ENCODE results near the gene KERA. TPM values are rescaled to one million over a fixed set of nuclear protein-coding genes. Genes with fewer than 3 reads are reported as not detected.

KERA gene
- total RNA-seq, 1 donor from 2014 or later = not detected

- DNase-seq = no peak
- no peaks in the 10 kb centered on the region for H3K4me1 Mint-ChIP-seq
- no peak overlapping the region for H3K4me3 Mint-ChIP-seq
- intact Hi-C loops (cut with micrococcal nuclease) = no loop called here
- no peaks in the 10 kb centered on the region for H3K27me3 Mint-ChIP-seq
- H3K36me3 Mint-ChIP-seq (ENCODE audit: low read depth) = no peaks in the 10 kb centered on the region
- no peak overlapping the region for H3K27ac Mint-ChIP-seq
- no peaks in the 10 kb centered on the region for H3K9me3 Mint-ChIP-seq
These were observed 962 bp upstream of the KERA start for GRCh38 chr12:91058786-91059185.

- Mint-ChIP-seq H3K4me1 (no peaks in the 10 kb centered on the region), H3K27ac (no peak overlapping the region), H3K4me3 (no peak overlapping the region), H3K27me3 (no peaks in the 10 kb centered on the region), H3K9me3 (no peaks in the 10 kb centered on the region), H3K36me3 (ENCODE audit: low read depth) (no peaks in the 10 kb centered on the region)
- intact Hi-C loops (cut with micrococcal nuclease) = no loop called here
- DNase-seq = no peak
These were observed 1.3 kb downstream of the KERA start for GRCh38 chr12:91056488-91056887.

- Mint-ChIP-seq H3K27me3 (no peaks in the 10 kb centered on the region), H3K36me3 (ENCODE audit: low read depth) (no peaks in the 10 kb centered on the region), H3K4me3 (no peak overlapping the region), H3K27ac (no peak overlapping the region), H3K4me1 (no peaks in the 10 kb centered on the region), H3K9me3 (no peaks in the 10 kb centered on the region)
- no peak for DNase-seq
- intact Hi-C loops (cut with micrococcal nuclease) = no loop called here
These were observed 1.8 kb downstream of the KERA start for GRCh38 chr12:91055976-91056375.

DNA sequence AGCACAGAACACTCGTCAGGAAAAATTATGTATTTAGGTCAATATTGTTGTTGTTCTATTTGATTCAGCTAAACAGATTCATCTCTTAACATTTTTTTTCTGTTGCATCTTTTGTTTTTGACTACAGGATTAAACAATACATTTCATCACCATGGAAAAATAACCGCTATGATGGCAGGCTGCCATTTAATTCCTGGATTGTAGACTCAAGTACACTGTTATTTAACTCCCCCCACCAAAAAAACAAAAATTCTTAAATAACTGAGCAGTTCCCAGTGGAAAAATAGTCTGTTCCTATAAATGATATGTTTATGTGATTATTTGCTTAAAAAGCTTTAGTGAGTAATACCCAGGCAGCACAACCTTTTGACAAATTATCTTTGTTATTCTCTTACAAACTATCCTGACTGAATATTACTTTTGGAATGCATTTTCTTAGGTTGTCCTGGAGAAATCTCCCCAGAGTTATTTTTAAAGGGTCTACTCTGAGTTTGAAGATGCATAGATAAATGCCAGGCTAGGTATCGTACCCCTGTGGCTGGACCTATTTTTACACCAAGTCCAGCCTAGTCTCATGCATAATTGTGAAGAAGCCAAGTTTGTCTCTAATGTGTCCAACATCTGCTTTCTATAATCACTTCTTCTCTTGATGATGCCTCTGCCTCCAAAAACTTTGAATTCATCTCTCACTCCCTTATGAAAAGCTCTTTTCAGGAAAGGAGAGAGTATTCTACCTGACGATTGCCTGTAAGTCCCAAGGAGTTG is 3.7 kb downstream of the KERA start:
- intact Hi-C loops (cut with micrococcal nuclease) = no loop called here
- Mint-ChIP-seq H3K27me3 (no peaks in the 10 kb centered on the region), H3K9me3 (no peaks in the 10 kb centered on the region), H3K27ac (no peak overlapping the region), H3K4me3 (no peak overlapping the region), H3K4me1 (no peaks in the 10 kb centered on the region), H3K36me3 (ENCODE audit: low read depth) (no peaks in the 10 kb centered on the region)
- DNase-seq = no peak

GRCh38 chr12:91052026-91052425 is 5.8 kb downstream of the KERA start:
- H3K4me3 Mint-ChIP-seq = no peak overlapping the region
- H3K27me3 Mint-ChIP-seq = no peaks in the 10 kb centered on the region
- no peaks in the 10 kb centered on the region for H3K4me1 Mint-ChIP-seq
- DNase-seq = no peak
- intact Hi-C loops (cut with micrococcal nuclease) = no loop called here
- H3K36me3 Mint-ChIP-seq (ENCODE audit: low read depth) = no peaks in the 10 kb centered on the region
- H3K27ac Mint-ChIP-seq = no peak overlapping the region
- H3K9me3 Mint-ChIP-seq = no peaks in the 10 kb centered on the region

- Mint-ChIP-seq H3K27me3 (no peaks in the 10 kb centered on the region), H3K4me3 (no peak overlapping the region), H3K36me3 (ENCODE audit: low read depth) (no peaks in the 10 kb centered on the region), H3K9me3 (no peaks in the 10 kb centered on the region), H3K27ac (no peak overlapping the region), H3K4me1 (no peaks in the 10 kb centered on the region)
- intact Hi-C loops (cut with micrococcal nuclease) = no loop called here
- no peak for DNase-seq
These were observed 13.2 kb downstream of the KERA start for GRCh38 chr12:91044586-91044985.

GRCh38 chr12:91043408-91043807 is 14.4 kb downstream of the KERA start:
- intact Hi-C loops (cut with micrococcal nuclease) = no loop called here
- Mint-ChIP-seq H3K4me1 (no peaks in the 10 kb centered on the region), H3K4me3 (no peak overlapping the region), H3K27me3 (no peaks in the 10 kb centered on the region), H3K9me3 (no peaks in the 10 kb centered on the region), H3K36me3 (ENCODE audit: low read depth) (no peaks in the 10 kb centered on the region), H3K27ac (no peak overlapping the region)
- no peak for DNase-seq

GRCh38 chr12:91040096-91040755 is 17.6 kb downstream of the KERA start:
- DNase-seq = no peak
- Mint-ChIP-seq H3K4me3 (no peak overlapping the region), H3K27me3 (no peaks in the 10 kb centered on the region), H3K4me1 (no peaks in the 10 kb centered on the region), H3K9me3 (no peaks in the 10 kb centered on the region), H3K36me3 (ENCODE audit: low read depth) (no peaks in the 10 kb centered on the region), H3K27ac (no peak overlapping the region)
- intact Hi-C loops (cut with micrococcal nuclease) = no loop called here

DNA sequence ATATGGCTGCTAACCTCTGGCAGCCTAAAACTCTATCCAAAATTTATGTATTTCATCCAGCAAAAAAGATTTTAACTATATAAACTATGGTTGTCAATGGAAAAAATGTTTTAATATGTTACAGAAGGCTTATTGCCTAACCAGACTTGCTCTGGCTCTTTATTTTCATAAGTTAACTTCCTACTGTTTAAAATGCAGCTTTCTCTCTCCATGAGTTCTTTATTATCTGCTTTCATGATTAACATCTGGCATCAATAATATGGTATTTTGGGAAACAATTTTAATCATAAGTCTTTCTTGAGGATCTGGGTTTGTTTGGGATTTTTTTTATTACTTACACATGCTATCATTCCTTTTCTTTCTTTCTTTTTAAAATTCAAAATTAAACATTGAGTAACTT is 20.5 kb downstream of the KERA start:
- no peaks in the 10 kb centered on the region for H3K4me1 Mint-ChIP-seq
- no peak overlapping the region for H3K27ac Mint-ChIP-seq
- no peaks in the 10 kb centered on the region for H3K36me3 Mint-ChIP-seq (ENCODE audit: low read depth)
- no peak for DNase-seq
- peaks cover 3% of the 10 kb centered on the region for H3K27me3 Mint-ChIP-seq
- intact Hi-C loops (cut with micrococcal nuclease) = no loop called here
- no peaks in the 10 kb centered on the region for H3K9me3 Mint-ChIP-seq
- no peak overlapping the region for H3K4me3 Mint-ChIP-seq

DNA sequence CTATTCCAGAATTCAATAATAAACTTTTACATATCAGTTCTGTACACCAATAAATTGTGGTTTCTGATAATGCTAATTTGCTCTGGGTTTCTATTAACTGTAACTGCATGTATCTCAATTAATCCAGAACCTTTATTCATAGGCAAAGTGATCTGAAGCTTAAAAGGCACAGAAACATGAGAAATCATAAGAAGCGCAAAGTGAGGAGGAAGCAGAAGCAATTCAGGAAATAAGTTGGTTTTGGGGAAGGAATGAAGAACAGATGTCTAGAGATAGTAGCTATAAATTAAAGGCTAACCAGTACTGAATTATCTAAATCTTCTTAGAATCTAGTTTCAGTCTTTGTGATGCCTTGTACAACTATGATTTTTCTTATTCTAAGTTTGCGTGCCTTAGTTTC is 24.6 kb downstream of the KERA start:
- Mint-ChIP-seq H3K4me3 (no peak overlapping the region), H3K4me1 (no peaks in the 10 kb centered on the region), H3K27ac (no peak overlapping the region), H3K27me3 (peaks cover 9% of the 10 kb centered on the region), H3K36me3 (ENCODE audit: low read depth) (no peaks in the 10 kb centered on the region), H3K9me3 (no peaks in the 10 kb centered on the region)
- intact Hi-C loops (cut with micrococcal nuclease) = no loop called here
- no peak for DNase-seq

GRCh38 chr12:91023326-91024004 is 34.4 kb downstream of the KERA start:
- no peak overlapping the region for H3K4me3 Mint-ChIP-seq
- no peaks in the 10 kb centered on the region for H3K36me3 Mint-ChIP-seq (ENCODE audit: low read depth)
- intact Hi-C loops (cut with micrococcal nuclease) = no loop called here
- H3K9me3 Mint-ChIP-seq = no peaks in the 10 kb centered on the region
- no peaks in the 10 kb centered on the region for H3K4me1 Mint-ChIP-seq
- H3K27me3 Mint-ChIP-seq = peaks cover 2% of the 10 kb centered on the region
- H3K27ac Mint-ChIP-seq = no peak overlapping the region
- DNase-seq = no peak

DNA sequence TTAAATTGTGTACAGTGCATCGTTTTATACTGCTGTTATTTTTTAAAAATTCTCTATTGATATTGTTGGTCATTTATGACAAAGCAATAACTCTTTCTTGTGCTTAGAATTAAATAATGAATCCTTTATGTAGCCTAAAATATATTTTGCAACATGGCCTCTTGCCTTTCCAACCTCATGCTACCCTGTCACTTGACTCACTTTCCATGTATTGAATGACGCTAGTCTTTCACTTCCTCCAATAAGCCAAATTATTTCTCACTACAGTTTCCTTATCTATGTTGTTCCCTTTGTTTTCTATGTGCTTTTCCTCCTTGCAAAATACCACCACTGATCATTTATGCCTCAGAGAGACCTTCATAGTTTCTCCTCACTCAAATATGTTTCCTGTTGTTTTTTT is 36.7 kb downstream of the KERA start:
- H3K4me3 Mint-ChIP-seq = no peak overlapping the region
- DNase-seq = no peak
- no peaks in the 10 kb centered on the region for H3K9me3 Mint-ChIP-seq
- peaks cover 2% of the 10 kb centered on the region for H3K27me3 Mint-ChIP-seq
- intact Hi-C loops (cut with micrococcal nuclease) = no loop called here
- no peak overlapping the region for H3K27ac Mint-ChIP-seq
- H3K36me3 Mint-ChIP-seq (ENCODE audit: low read depth) = no peaks in the 10 kb centered on the region
- no peaks in the 10 kb centered on the region for H3K4me1 Mint-ChIP-seq

- no peak for DNase-seq
- intact Hi-C loops (cut with micrococcal nuclease) = no loop called here
- H3K27ac Mint-ChIP-seq = no peak overlapping the region
- H3K4me3 Mint-ChIP-seq = no peak overlapping the region
- no peaks in the 10 kb centered on the region for H3K4me1 Mint-ChIP-seq
- H3K36me3 Mint-ChIP-seq (ENCODE audit: low read depth) = no peaks in the 10 kb centered on the region
- H3K27me3 Mint-ChIP-seq = peaks cover 2% of the 10 kb centered on the region
- no peaks in the 10 kb centered on the region for H3K9me3 Mint-ChIP-seq
These were observed 38.4 kb downstream of the KERA start for GRCh38 chr12:91019455-91019854.

DNA sequence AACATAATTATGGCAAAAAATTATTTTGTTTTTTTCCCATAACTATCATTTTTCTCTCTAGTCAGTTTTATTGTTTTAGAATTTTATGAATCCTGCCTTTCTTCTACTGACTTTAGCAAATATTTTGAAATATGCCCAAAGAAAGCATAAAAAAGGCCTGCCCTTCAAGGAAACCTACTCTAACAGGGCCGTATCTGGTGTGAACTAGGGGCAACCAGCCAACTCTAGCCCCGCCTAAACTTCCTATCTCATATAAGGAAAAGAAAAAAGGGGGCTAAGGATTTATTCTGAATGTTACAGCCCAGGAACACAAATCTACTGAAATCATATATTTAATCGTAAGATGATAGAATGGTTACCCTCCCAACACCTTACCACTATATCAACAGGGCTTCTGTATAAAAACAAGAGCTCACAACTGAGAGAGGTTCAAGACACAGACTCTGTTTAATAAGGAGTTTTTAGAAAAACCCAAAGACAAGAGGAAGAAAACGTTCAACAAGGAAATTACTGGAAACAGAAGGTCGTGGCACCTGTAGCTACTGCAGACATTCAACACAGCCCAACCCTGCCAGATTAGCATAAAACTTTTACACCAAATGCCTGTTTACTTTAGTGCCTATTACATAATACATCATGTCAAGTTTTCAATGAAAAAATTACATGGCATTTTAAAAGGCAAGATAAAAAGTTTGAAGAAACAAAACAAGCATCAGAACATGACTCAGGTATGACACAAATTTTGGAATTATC is 40.1 kb downstream of the KERA start:
- H3K36me3 Mint-ChIP-seq (ENCODE audit: low read depth) = no peaks in the 10 kb centered on the region
- H3K4me1 Mint-ChIP-seq = no peaks in the 10 kb centered on the region
- intact Hi-C loops (cut with micrococcal nuclease) = no loop called here
- no peak overlapping the region for H3K4me3 Mint-ChIP-seq
- no peak for DNase-seq
- peaks cover 11% of the 10 kb centered on the region for H3K27me3 Mint-ChIP-seq
- H3K27ac Mint-ChIP-seq = no peak overlapping the region
- no peaks in the 10 kb centered on the region for H3K9me3 Mint-ChIP-seq

Measured in activated CD4-positive, alpha-beta T cell treated with anti-CD3 and anti-CD28 coated beads, Interleukin-2, amount 10 ng/mL, durations not matched to agents 24 days and 14 days (primary cell).